GM06990 (cell line): ENCODE results near the gene PPM1D.
"Not testable (repeated sequence)": the region's sequence is repeated elsewhere in the genome, so short reads cannot be mapped to it uniquely, and the experiment has no call there.

Experiments used
- DNase-seq: peaks from one replicate; pipeline ENCODE4 v3.0.0-alpha.2; 2011; ENCODE audit not compliant: insufficient read length; ENCODE audit errors: extremely low read depth
- H3K27me3 ChIP-seq: replicated peaks from 2 replicates; pipeline ENCODE4 v1.6.0; 2011; ENCODE audit warnings: low read length; ENCODE audit not compliant: control insufficient read depth, insufficient read depth
- H3K36me3 ChIP-seq: 2 replicates; pipeline ENCODE4 v1.5.1; 2011; ENCODE audit warnings: low read length; ENCODE audit not compliant: control insufficient read depth, insufficient read depth
- H3K4me3 ChIP-seq: replicated peaks from 2 replicates; pipeline ENCODE4 v1.5.1; 2011; ENCODE audit warnings: low read depth, mild to moderate bottlenecking, control low read depth, low read length
- CTCF ChIP-seq: IDR thresholded peaks from 2 replicates; pipeline ENCODE4 v1.5.1; 2011; ENCODE audit warnings: low read length, control low read depth, mild to moderate bottlenecking, inconsistent platforms; ENCODE audit not compliant: insufficient read depth, poor library complexity, severe bottlenecking

The PPM1D gene

GRCh38 chr17:60656499-60656898, 56.5 kb downstream of the PPM1D start:
- no peak for TF ChIP-seq CTCF
- Histone ChIP-seq H3K4me3 (no peak overlapping the region), H3K36me3 (peaks cover 3% of the 10 kb centered on the region), H3K27me3 (no peaks in the 10 kb centered on the region)
- DNase-seq: no peak

- TF ChIP-seq CTCF: no peak
- Histone ChIP-seq H3K27me3 (no peaks in the 10 kb centered on the region), H3K36me3 (peaks cover 6% of the 10 kb centered on the region), H3K4me3 (no peak overlapping the region)
- no peak for DNase-seq
Observed at GRCh38 chr17:60659156-60659555, 59.2 kb downstream of the PPM1D start.

- DNase-seq: no peak
- H3K27me3 ChIP-seq: no peaks in the 10 kb centered on the region
- no peak for TF ChIP-seq CTCF
- no peak overlapping the region for H3K4me3 ChIP-seq
- H3K36me3 ChIP-seq: peaks cover 5% of the 10 kb centered on the region
Observed at GRCh38 chr17:60661489-60661888, 61.5 kb downstream of the PPM1D start.

- TF ChIP-seq CTCF: no peak
- DNase-seq: no peak
- Histone ChIP-seq H3K36me3 (peaks cover 4% of the 10 kb centered on the region), H3K4me3 (no peak overlapping the region), H3K27me3 (no peaks in the 10 kb centered on the region)
Observed at GRCh38 chr17:60664022-60664421, 64.0 kb downstream of the PPM1D start.

- DNase-seq: no peak
- Histone ChIP-seq H3K36me3 (peaks cover 4% of the 10 kb centered on the region), H3K4me3 (no peak overlapping the region), H3K27me3 (no peaks in the 10 kb centered on the region)
- TF ChIP-seq CTCF: no peak
Observed at GRCh38 chr17:60665602-60666001, 65.6 kb downstream of the PPM1D start.

- H3K36me3 ChIP-seq, DNase-seq, H3K27me3 ChIP-seq, H3K4me3 ChIP-seq: not testable (repeated sequence)
Observed at GRCh38 chr17:60668741-60669140, 68.7 kb downstream of the PPM1D start.
